GM23338 (cell line): ENCODE measurements around the gene UGGT2. TPM values are rescaled to one million over a fixed set of nuclear protein-coding genes. Genes with fewer than 3 reads are reported as not detected.

ENCODE experiments used
- ATAC-seq: fragments of 200-7000 bp; cut with Tn5 transposase; 3 replicates; pipeline ENCODE4 v1.9.1; 2020
- DNase-seq: peaks from one replicate; pipeline ENCODE4 v3.0.0-alpha.2; 2015; ENCODE audit warnings: low spot score
- H2AFZ ChIP-seq: fragments of 200-600 bp; sonication (generic); 2 replicates; pipeline ENCODE4 v1.8.0; 2016; ENCODE audit warnings: antibody characterized with exemption, mild to moderate bottlenecking, moderate library complexity
- H3F3A ChIP-seq: fragments of 200-600 bp; sonication (generic); replicated peaks from 2 replicates; pipeline ENCODE4 v1.8.0; 2017; ENCODE audit warnings: antibody characterized with exemption, mixed run types, low read depth
- H3K27ac ChIP-seq: fragments of 200-600 bp; sonication (generic); 2 replicates; pipeline ENCODE4 v1.6.1; 2016; ENCODE audit warnings: low read depth
- H3K27me3 ChIP-seq: fragments of 200-600 bp; sonication (generic); 2 replicates; pipeline ENCODE4 v1.8.0; 2016; ENCODE audit warnings: mild to moderate bottlenecking, mixed run types, moderate library complexity; ENCODE audit not compliant: insufficient read depth
- H3K36me3 ChIP-seq: fragments of 200-600 bp; sonication (generic); 2 replicates; pipeline ENCODE4 v1.8.0; 2016; ENCODE audit warnings: mild to moderate bottlenecking; ENCODE audit not compliant: insufficient read depth
- H3K4me1 ChIP-seq: fragments of 200-600 bp; sonication (generic); 2 replicates; pipeline ENCODE4 v1.8.0; 2016; ENCODE audit warnings: mild to moderate bottlenecking, moderate library complexity; ENCODE audit not compliant: insufficient read depth
- H3K4me2 ChIP-seq: fragments of 200-600 bp; sonication (generic); 2 replicates; pipeline ENCODE4 v1.7.1; 2017; ENCODE audit warnings: mixed run types
- H3K4me3 ChIP-seq: fragments of 200-600 bp; sonication (generic); 2 replicates; pipeline ENCODE4 v1.6.1; 2016; ENCODE audit warnings: mixed run types
- H3K79me2 ChIP-seq: fragments of 200-600 bp; sonication (generic); replicated peaks from 2 replicates; pipeline ENCODE4 v1.8.0; 2017; ENCODE audit warnings: mild to moderate bottlenecking; ENCODE audit not compliant: insufficient read depth
- H3K9me2 ChIP-seq: fragments of 200-600 bp; sonication (generic); 2 replicates; pipeline ENCODE4 v1.8.0; 2017; ENCODE audit not compliant: insufficient read depth
- H4K20me1 ChIP-seq: fragments of 200-600 bp; sonication (generic); replicated peaks from 2 replicates; pipeline ENCODE4 v1.8.0; 2017; ENCODE audit warnings: mild to moderate bottlenecking; ENCODE audit not compliant: insufficient read depth
- H3K27ac Mint-ChIP-seq: 2 replicates; pipeline ENCODE4 v1.8.0; 2020; ENCODE audit warnings: inconsistent platforms, mild to moderate bottlenecking, moderate library complexity, mixed read lengths
- H3K27me3 Mint-ChIP-seq: 3 replicates; pipeline ENCODE4 v1.8.0; 2022; ENCODE audit warnings: low read depth, mild to moderate bottlenecking, moderate library complexity, mixed read lengths, inconsistent platforms; ENCODE audit not compliant: insufficient read depth, poor library complexity
- H3K36me3 Mint-ChIP-seq: 3 replicates; pipeline ENCODE4 v1.8.0; 2021; ENCODE audit warnings: low read depth, mild to moderate bottlenecking, inconsistent platforms, moderate library complexity, mixed read lengths
- H3K4me1 Mint-ChIP-seq: 3 replicates; pipeline ENCODE4 v1.8.0; 2020; ENCODE audit warnings: mild to moderate bottlenecking, inconsistent platforms, mixed read lengths
- H3K4me3 Mint-ChIP-seq: 3 replicates; pipeline ENCODE4 v1.8.0; 2021; ENCODE audit warnings: moderate library complexity, mild to moderate bottlenecking, inconsistent platforms, mixed read lengths
- H3K9me3 Mint-ChIP-seq: 3 replicates; pipeline ENCODE4 v1.8.0; 2020; ENCODE audit warnings: moderate library complexity, mild to moderate bottlenecking, inconsistent platforms, mixed read lengths
- CTCF ChIP-seq, 2 experiments: fragments of 200-600 bp in 1 of 2; sonication (generic) in 1 of 2; conservative IDR thresholded peaks; 2 replicates each; pipeline versions ENCODE4 v1.5.1 to v1.6.1; 2016 to 2017; ENCODE audit warnings: antibody characterized with exemption in 2 of 2, low read depth in 2 of 2, mild to moderate bottlenecking in 2 of 2, moderate library complexity in 1 of 2
- ETS1 ChIP-seq: IDR thresholded peaks from 2 replicates; pipeline ENCODE4 v1.6.1; 2016; ENCODE audit warnings: antibody characterized with exemption
- EZH2phosphoT487 ChIP-seq: fragments of 200-600 bp; sonication (generic); IDR thresholded peaks from one replicate; pipeline ENCODE4 v1.8.1; 2018; ENCODE audit warnings: antibody characterized with exemption; ENCODE audit not compliant: unreplicated experiment
- NANOG ChIP-seq: IDR thresholded peaks from 2 replicates; pipeline ENCODE4 v1.6.1; 2016; ENCODE audit warnings: antibody characterized with exemption, borderline replicate concordance
- REST ChIP-seq: IDR thresholded peaks from one replicate; pipeline ENCODE4 v1.6.1; 2018; ENCODE audit warnings: antibody characterized with exemption; ENCODE audit not compliant: unreplicated experiment
- STAT1 ChIP-seq: IDR thresholded peaks from one replicate; pipeline ENCODE4 v1.6.1; 2016; ENCODE audit warnings: antibody characterized with exemption; ENCODE audit not compliant: unreplicated experiment
- ZNF114 ChIP-seq: fragments of 250-450 bp; sonication (Bioruptor Pico); IDR thresholded peaks from 2 replicates; pipeline ENCODE4 v1.5.0; 2020; ENCODE audit warnings: mild to moderate bottlenecking, moderate library complexity
- ZNF462 ChIP-seq: fragments of 250-450 bp; sonication (Bioruptor Pico); IDR thresholded peaks from 2 replicates; pipeline ENCODE4 v1.5.0; 2020; ENCODE audit warnings: mild to moderate bottlenecking, moderate library complexity
- polyA plus RNA-seq: library from polyadenylated mRNA; unstranded; fragments of >200 nt; fragmentation: Nextera tagmentation; extraction: Ambion mirVana; gene quantifications from 2 replicates; pipeline ENCODE4 v1.2.1, GENCODE V29; 2016
- total RNA-seq: library from RNA; depleted of rRNA; stranded (reverse); fragments of >200 nt; shearing (Covaris generic); gene quantifications from 2 replicates; pipeline ENCODE4 v1.2.3, GENCODE V29; 2014

Gene UGGT2
- total and polyA plus RNA-seq, 2 experiments from 2014 or later: 44.0 to 60.5 TPM

- Mint-ChIP-seq H3K36me3 (peaks cover 42% of the 10 kb centered on the region), H3K4me3 (no peak overlapping the region), H3K27me3 (peaks cover 3% of the 10 kb centered on the region), H3K27ac (no peak overlapping the region), H3K9me3 (peaks cover 29% of the 10 kb centered on the region; the same call in 2 of the 3 replicates), H3K4me1 (peaks cover 3% of the 10 kb centered on the region; the same call in 2 of the 3 replicates)
- Histone ChIP-seq H3K36me3 (no peaks in the 10 kb centered on the region), H3K79me2 (no peaks in the 10 kb centered on the region), H3K27me3 (no peaks in the 10 kb centered on the region), H3K27ac (no peak overlapping the region), H3K4me2 (no peak overlapping the region), H2AFZ (no peak overlapping the region), H3K4me3 (no peak overlapping the region), H3K4me1 (0 out of 2 replicates have a peak, but pooled peaks cover 2% of the 10 kb centered on the region), H3K9me2 (no peaks in the 10 kb centered on the region), H3F3A (no peaks in the 10 kb centered on the region), H4K20me1 (no peaks in the 10 kb centered on the region)
- DNase-seq: no peak
- no peak for ATAC-seq
- TF ChIP-seq ZNF114 (CRISPR knock-in tag): no peak
- TF ChIP-seq REST: no peak
- no peak for TF ChIP-seq ZNF462
- no peak for TF ChIP-seq CTCF (conservative IDR thresholded peaks at IDR 0.05; ENCODE audit: low read depth in 2 of 2)
- no peak for TF ChIP-seq STAT1
- TF ChIP-seq NANOG: no peak
- TF ChIP-seq ETS1: no peak
- no peak for TF ChIP-seq EZH2phosphoT487
Observed at GRCh38 chr13:95833126-95833525, 220.1 kb downstream of the UGGT2 start.
